Activated CD4-positive, alpha-beta T cell treated with anti-CD3 and anti-CD28 coated beads, Interleukin-10, Interleukin-2, amounts not matched to agents 100 ng/mL and 50 ng/mL, durations not matched to agents 16 hours and 8 hours (primary cell): ENCODE data around the gene BHMT.
A peak's percentile ranks its signal among the peaks of the same experiment; 100 is the strongest.

ENCODE experiments used
- DNase-seq: peaks from one replicate; pipeline ENCODE4 v3.0.0-alpha.2; 2020

BHMT gene

GRCh38 chr5:79111387-79111959 is at the start of gene BHMT:
Gene BHMT, plus strand, starts transcription at chr5:79111809. Its CDS starts 77 bp downstream, at chr5:79111886.
- no peak for DNase-seq

GRCh38 chr5:79062436-79062835 is 49.2 kb upstream of the BHMT start:
- no peak for DNase-seq

- no peak for DNase-seq
Observed at GRCh38 chr5:79069488-79070349, 41.9 kb upstream of the BHMT start, which contains the start of the genes BHMT2 and DMGDH. Gene BHMT2, plus strand, starts transcription at chr5:79069767. Its CDS starts 16 bp downstream, at chr5:79069783. Gene DMGDH, minus strand, starts transcription at chr5:79069674. Its CDS starts 54 bp downstream, at chr5:79069620.

- DNase-seq: no peak
Observed at GRCh38 chr5:79070350-79070667, 41.3 kb upstream of the BHMT start.

GRCh38 chr5:79074641-79075040 is 37.0 kb upstream of the BHMT start:
- DNase-seq: no peak

- no peak for DNase-seq
Observed at GRCh38 chr5:79075646-79076426, 35.8 kb upstream of the BHMT start.

- DNase-seq: no peak
Observed at GRCh38 chr5:79076819-79077218, 34.8 kb upstream of the BHMT start.

- DNase-seq: no peak
Observed at GRCh38 chr5:79077680-79078365, 33.8 kb upstream of the BHMT start.

- no peak for DNase-seq
Observed at GRCh38 chr5:79080804-79081203, 30.8 kb upstream of the BHMT start.

GRCh38 chr5:79081779-79082178 is 29.8 kb upstream of the BHMT start:
- no peak for DNase-seq

GRCh38 chr5:79086116-79086515 is 25.5 kb upstream of the BHMT start:
- DNase-seq: no peak

GRCh38 chr5:79088507-79088906 is 23.1 kb upstream of the BHMT start:
- no peak for DNase-seq

- no peak for DNase-seq
Observed at GRCh38 chr5:79091064-79091463, 20.5 kb upstream of the BHMT start.

- DNase-seq: no peak
Observed at GRCh38 chr5:79093762-79094161, 17.8 kb upstream of the BHMT start.

GRCh38 chr5:79105868-79106267 is 5.7 kb upstream of the BHMT start:
- no peak for DNase-seq

GRCh38 chr5:79107020-79107796 is 4.4 kb upstream of the BHMT start:
- DNase-seq: no peak

GRCh38 chr5:79108086-79108485 is 3.5 kb upstream of the BHMT start:
- no peak for DNase-seq

- no peak for DNase-seq
Observed at GRCh38 chr5:79108792-79109191, 2.8 kb upstream of the BHMT start.

- DNase-seq: peak; percentile 36
Observed at GRCh38 chr5:79109527-79110492, 1.8 kb upstream of the BHMT start.

GRCh38 chr5:79111960-79112702 is 522 bp downstream of the BHMT start:
- no peak for DNase-seq
